CD4-positive, alpha-beta T cell treated with Interleukin-12 subunit alpha and Interleukin-12 subunit beta, for 1 hour (primary cell): ENCODE measurements around the gene CDK3.
"Not testable (repeated sequence)": the region's sequence is repeated elsewhere in the genome, so short reads cannot be mapped to it uniquely, and the experiment has no call there.

Experiments used
- DNase-seq: peaks from one replicate; pipeline ENCODE4 v3.0.0-alpha.2; 2020

CDK3 gene

GRCh38 chr17:76017481-76018339 lies 17.1 kb downstream of the CDK3 start:
- DNase-seq: no peak

DNA sequence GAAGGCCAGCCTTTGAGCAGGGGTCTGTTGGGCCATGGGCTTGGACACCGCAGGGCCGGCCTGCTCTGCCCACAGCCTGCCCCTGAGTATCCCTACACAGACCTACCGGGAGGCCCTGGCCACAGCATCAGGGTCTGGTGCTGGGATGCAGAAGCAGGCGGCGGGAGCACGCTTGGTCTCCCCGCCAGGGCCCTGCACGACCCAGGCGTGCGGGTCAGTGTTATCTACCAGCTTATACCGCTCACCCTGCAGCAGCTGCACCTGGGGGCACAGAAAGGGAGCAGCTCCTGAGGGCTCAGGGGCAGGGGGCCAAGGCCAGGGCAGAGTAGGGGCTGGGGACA lies 17.7 kb downstream of the CDK3 start:
- no peak for DNase-seq

DNA sequence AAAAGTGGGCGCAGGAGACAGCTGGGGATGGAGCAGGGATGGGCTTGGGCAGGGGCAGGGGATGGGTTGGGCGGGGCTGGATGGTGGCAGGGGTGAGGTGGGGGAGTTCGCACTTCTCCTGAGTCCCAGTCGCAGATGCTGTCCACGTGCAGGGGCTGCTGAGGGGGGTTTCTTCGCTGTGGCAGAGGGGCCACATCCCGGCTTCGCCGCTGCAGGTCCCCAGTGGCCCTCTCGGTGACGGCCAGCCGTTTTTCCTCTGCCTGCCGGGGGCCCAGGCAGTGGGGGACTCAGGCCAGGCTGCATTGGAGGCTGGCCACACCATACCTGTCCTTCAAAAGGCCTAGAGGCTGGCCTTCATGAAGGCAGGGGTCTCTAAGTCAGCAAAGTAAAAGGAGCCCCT lies 18.1 kb downstream of the CDK3 start:
- DNase-seq: no peak

DNA sequence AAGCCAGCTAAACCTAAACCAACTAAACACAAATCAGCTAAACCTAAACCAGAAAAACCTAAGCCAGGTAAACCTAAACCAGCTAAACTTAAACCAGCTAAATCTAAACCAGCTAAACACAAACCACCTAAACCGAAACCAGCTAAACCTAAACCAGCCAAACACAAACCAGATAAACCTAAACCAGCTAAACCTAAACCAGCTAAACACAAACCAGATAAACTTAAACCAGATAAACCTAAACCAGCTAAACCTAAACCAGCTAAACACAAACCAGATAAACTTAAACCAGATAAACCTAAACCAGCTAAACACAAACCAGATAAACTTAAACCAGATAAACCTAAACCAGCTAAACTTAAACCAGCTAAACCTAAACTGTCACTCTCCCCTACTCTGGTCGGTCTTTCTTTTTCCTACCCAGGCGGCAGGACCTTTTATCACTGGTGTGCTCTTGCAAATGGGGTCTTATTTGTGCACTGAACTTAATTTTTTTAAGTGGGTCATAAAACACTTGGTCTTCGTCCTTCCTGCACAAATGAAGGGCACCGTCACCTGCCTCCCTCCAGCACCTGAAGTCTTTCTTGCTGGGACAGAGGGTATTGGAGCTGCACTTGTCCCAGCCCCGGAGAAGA lies 19.3 kb downstream of the CDK3 start:
- no peak for DNase-seq

DNA sequence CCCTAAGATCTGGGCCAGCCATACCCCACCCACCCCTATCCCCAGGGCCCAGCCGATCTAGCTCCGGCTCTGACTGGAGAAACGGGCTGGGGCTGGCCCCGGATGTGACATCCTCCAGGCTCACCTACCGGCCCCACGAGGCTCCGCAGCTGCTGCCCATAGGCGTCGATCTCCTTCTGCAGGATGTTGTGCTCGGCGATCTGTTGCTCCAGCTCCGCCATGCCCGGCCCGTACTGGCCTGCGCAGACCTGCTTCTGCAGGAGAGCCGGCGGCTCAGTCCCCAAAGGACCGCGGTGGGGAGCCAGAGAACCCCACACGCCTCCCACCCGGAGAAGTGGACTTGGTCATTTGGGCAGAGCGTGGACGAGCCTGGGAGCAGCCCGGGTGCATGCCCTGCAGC lies 21.6 kb downstream of the CDK3 start:
- no peak for DNase-seq

DNA sequence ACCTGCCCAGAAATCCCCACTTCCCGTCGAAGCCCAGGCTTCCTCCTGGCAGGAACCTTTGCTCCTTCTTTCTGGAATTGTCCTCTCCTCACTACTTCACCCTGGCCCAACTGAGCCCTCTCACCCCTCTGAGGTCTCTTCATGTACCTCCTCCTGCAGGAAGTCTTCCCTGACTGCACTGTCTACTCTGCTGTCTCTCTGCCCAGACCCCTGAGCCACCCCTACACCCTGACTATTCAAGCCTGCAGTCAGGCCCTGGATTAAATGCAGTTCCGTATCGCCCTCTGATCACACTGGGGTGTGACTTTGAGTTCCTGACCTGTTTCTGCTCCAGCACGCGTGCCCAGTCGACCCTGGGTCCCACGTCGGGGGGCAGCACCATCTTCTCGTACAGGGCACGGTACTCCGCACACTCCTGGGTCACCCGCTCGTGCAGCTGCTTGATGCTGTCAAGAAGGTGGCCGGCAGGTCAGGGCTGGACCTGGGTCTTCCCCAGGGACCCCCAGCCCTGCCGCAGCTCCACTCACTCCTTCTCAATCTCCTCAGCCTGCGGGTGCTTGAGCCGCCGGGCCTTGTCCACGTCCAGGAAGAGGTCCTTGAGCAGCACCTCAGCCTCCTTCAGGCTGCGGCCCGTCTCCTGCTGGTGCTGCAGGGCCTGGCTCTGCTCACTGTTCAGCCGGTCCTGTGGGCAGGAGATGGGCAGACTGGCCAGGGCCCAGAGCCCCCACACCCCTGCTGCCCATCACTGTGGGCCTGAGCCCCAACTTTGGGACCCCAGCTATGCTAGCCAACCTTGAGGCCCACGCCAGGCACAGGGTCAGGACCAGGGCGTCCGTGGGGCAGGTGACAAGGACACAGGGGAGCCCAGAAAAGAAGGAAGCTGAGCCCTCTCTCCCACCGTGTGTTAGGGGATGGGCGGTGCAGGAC lies 22.6 kb downstream of the CDK3 start:
- DNase-seq: no peak

DNA sequence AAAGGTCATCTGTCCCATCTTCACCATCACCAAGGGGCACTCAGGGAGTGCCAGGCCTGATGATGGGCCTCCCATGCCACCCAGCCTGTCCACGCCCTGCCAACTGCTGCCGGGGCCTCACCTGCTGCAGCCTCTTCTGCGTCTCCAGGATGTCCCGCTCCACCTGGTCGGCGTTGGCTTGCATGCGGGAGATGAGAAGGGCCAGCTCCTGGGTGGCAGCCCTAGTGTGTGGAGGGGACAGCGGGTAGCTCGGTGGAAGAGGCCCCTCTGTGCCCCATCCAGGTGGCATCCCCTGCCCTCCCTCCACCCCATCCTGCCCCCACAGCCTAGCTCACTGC lies 23.2 kb downstream of the CDK3 start:
- no peak for DNase-seq

DNA sequence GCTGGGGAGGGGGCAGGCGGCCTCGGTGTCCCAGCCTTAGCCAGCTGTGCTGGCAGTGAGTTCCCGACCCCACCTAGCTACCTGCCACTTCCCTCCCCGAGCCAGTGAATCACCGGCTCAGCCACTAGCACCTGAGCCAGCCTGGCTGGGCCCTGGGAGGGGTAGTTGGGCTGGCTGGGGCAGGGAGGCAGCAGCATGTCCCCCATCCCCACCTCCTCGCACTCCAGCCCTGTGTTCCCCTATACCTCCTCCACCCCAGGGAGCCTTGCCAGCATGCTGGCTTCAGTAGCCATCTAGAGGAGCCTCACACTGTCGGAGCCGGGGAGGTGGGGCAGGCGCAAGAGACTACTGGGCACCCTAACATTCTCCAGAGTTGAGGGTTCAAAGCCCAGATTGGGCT lies 23.7 kb downstream of the CDK3 start:
- no peak for DNase-seq

DNA sequence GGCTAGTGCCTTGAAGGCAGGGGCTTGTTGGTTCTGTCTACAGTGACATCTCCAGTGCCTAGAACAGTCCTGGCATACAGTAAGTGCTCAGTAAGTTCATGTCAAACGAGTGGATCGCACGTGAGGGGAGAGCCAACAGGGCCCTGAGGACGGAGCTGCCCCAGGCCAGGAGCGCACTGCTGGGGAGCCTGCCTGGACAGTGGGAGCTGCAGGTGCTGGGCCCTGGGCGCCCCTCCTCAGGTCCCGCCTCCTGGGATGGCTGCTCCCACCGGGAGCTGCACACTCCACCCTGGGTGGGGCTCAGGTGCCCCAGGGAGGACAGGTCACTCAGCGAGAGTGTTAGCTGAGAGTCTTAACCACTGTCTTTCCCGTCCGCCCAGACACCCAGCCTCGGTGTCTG lies 24.6 kb downstream of the CDK3 start:
- DNase-seq: no peak

- DNase-seq: no peak
These were observed 26.1 kb downstream of the CDK3 start for GRCh38 chr17:76026714-76027158.

DNA sequence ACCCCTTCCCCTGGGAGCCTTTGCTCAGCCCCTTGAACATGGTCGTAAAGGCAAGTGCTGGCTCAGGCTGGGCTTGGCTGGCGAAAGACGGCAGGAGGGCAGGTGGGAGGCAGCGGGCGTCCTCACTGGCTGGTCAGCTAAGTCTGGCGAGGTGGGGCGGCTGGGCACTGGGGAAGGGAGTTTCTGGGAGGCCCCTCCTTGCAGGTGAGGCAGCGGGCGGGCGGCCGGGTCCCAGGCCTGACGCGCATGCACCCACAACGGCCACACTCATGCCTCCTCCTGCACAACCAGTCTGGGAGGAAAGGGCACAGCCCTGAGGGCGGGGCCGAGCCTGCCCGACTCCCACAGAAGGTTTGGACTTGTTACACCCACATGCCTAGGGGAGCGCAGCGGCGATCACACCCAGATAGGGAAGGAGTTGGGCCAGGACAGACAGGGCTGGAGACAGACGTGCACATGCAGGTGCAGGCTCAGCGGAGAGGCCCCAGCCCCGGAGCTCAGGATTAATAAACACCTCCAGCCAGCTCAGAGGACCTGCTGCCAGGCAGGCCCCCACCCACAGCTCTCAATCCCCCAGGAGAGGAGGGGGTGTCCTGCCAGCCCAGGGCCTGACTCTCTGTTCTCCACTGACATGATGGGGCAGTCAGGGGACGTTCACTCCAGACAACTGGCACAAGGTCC lies 26.6 kb downstream of the CDK3 start, which contains the start of gene EVPL:
Gene EVPL (minus strand): TSS at position 148 of the 681 bp plus-strand sequence. CDS start 108 bp downstream, at position 40.
- DNase-seq: no peak

- DNase-seq: no peak
These were observed 31.6 kb downstream of the CDK3 start for GRCh38 chr17:76032073-76032779.

DNA sequence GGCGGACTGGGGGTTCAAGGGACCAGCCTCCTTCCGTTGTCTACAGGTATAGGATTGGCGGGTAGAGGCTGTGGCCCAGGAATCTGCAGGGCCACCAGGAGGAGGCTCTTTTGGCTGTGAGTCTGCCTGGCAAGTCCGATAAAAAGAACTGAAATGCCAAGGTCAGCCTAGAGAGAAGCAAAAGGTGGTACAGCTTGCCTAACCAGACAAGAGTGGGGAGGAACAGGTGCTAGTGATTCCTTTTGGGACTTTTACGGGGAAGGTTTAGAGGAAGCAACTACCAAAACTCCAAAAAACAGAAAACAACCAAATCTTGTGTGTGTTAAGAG lies 32.1 kb downstream of the CDK3 start:
- no peak for DNase-seq

DNA sequence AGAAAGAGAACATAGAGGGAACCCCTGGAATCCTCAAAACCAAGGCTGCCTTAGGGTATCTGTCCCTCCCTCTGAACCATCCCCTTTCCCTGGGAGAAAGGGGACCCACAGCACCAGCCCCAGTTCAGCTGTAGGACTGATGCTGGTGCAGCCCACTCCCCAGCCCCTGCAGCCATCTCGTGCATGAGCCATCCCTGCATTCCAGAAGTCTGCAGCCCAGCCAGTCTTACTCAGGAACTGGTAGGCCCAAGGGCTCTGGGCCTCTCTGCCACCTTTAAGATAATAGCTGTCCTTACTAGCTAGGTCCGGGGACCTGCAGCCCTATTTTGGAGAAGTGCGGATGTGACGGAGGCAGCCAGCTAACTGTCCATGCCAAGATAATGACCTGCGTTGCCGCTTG lies 32.5 kb downstream of the CDK3 start:
- DNase-seq: no peak

DNA sequence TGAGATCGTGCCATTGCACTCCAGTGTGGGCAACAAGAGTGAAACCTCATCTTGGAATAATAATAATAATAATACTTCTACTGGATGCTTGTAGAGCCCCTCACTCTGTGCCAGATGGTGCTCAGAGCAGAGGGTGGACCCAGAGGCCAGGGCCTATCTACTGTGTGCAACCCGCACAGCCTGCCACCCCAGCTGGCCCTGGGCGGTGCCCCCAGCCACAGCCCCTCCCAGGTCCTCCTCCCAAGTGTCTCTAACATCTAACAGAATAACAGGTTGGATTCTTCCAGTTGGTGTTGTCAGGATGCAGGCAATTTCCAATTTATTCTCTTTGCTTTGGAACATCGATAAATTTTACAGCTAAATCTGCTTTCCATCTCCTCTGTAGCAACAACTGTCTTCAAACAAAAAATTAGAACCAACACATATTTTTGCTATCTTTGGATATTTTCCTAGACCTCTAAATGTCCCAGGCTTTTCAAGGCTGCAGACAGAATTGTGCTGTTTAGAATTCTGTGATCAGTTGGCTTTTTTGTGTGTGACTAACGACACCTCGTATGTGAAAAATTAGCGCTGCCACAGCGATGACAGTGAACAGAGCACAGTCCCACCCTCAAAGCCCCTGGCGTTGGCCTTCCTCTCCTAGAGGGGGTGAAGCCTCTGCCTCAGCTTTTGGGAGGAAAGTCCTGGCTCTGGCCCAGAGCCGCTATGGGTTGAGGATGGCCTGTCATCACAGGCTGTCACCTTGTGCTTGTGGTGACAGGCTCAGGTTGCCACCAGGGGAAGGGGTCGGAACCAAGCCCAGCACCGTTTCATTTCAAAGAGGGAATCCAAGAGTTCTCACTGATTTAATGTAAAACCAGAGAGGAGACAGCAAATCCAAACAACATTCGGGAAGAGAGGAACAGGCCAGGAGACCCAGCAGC lies 34.0 kb downstream of the CDK3 start:
- no peak for DNase-seq

- no peak for DNase-seq
These were observed 36.0 kb downstream of the CDK3 start for GRCh38 chr17:76036497-76037261.

DNA sequence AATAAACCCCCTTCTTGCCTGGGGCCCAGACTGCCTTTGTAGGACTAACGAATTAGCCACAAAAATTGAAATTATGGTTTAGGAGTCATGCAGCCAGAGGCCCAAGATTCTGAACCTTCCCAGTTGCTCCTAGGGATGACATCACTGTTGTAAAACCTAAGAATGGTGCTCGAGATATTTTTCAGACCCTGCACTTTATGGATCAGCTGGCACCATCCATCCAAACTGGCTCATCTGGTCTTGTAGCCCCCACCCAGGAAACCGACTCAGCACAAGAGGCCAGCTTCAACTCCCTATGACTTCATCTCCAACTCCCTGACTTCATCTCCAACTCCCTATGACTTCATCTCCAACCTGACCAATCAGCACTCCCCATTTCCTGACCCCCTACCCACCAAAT lies 37.4 kb downstream of the CDK3 start:
- DNase-seq: no peak

GRCh38 chr17:76039121-76039520 lies 38.5 kb downstream of the CDK3 start:
- DNase-seq: no peak

DNA sequence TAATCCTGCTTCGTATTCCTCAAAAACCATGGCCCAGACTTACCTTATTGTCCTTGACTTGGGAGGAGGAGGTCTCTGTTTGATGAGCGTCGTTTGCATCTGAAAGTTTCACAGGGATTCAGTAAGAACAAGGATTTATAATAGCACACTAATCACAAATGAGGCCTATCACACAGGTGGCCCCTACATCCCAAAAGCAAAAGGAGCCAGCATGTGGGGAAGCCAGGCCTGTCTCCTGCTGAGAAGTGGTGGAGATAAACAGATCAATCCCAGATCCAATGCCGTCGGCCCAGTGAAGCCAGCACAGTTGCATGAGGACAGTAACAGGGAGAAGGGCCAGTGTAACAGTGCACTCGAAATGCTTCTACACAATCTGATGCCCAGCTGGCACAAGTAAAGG lies 39.7 kb downstream of the CDK3 start:
- no peak for DNase-seq

DNA sequence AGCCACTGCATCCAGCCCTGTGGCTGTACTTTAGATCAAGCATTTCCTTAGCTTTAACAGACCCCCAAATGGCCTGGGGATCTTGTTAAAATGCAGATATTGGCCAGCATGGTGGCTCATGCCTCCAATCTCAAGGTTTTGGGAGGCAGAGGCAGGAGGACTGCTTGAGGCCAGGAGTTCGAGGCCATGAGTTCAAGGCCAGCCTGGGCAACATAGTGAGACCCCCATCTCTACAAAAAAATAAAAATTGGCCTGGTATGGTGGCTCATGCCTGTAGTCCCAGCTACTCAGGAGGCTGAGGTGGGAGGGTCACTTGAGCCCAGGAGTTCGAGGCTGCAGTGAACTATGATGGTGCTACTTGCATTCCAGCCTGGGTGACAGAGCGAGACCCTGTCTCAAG lies 42.2 kb downstream of the CDK3 start:
- not testable (repeated sequence) for DNase-seq
